GM18951 (cell line): ENCODE data around the gene RNF6.

ENCODE experiments used
- POLR2A ChIP-seq: IDR thresholded peaks from 4 replicates; pipeline ENCODE4 v1.6.1; 2011; ENCODE audit warnings: mild to moderate bottlenecking; ENCODE audit not compliant: insufficient read length, insufficient read depth; ENCODE audit errors: extremely low read depth
- in situ Hi-C: fragments of 300-500 bp; cut with MboI; formaldehyde crosslinking; loops from one replicate; pipeline ENCODE4 v1.12.0; 2022; ENCODE audit warnings: low sequenced_read_pairs, mixed read lengths, inconsistent platforms; ENCODE audit not compliant: unreplicated experiment

RNF6 gene

GRCh38 chr13:26213982-26214381, 8.1 kb downstream of the RNF6 start:
- in situ Hi-C loops = no loop called here
- TF ChIP-seq POLR2A = no peak

DNA sequence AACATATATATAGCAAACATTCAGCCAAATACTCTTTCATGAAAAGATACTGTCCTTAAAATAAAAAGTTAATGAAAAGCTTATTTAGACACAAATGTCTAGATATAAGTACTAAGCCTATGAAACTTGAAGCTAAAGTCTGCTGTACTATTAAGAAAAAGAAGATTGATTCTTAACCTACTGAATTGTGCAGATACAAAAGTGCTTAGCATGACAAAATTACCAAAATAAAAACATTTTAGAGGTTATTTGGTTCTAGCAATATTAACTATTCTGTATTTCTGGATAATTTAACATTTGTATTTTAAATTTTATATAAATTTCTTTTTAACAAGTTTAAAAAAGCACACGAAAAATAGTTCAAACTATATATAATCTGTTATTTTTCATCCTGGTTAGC, 8.8 kb downstream of the RNF6 start:
- TF ChIP-seq POLR2A = no peak

GRCh38 chr13:26208287-26208686, 13.8 kb downstream of the RNF6 start:
- in situ Hi-C loops = no loop called here
- TF ChIP-seq POLR2A = no peak

More for the DNA sequence above, 8.8 kb downstream of the RNF6 start:
- in situ Hi-C loops = no loop called here

GRCh38 chr13:26202365-26202972, 19.6 kb downstream of the RNF6 start:
- in situ Hi-C loops = no loop called here
- TF ChIP-seq POLR2A = no peak

DNA sequence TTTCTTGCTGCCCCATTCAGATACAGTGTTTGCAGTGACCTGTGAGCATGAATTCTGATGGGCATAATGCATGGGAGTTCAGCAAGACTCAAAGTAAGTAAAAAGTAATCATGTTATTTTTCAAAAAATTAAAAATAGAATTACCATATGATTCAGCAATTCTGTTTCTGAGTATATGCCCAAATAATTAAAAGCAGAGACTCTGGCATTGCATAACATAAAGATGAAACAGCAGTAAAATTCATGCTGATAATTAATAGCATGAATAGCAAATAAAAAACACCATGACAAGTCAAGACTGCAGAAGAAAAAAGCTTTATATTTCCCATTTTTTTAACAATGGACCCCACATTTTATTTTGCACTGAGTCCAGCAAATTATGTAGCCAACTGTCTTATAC, 21.3 kb downstream of the RNF6 start:
- TF ChIP-seq POLR2A = no peak
- in situ Hi-C loops = no loop called here

DNA sequence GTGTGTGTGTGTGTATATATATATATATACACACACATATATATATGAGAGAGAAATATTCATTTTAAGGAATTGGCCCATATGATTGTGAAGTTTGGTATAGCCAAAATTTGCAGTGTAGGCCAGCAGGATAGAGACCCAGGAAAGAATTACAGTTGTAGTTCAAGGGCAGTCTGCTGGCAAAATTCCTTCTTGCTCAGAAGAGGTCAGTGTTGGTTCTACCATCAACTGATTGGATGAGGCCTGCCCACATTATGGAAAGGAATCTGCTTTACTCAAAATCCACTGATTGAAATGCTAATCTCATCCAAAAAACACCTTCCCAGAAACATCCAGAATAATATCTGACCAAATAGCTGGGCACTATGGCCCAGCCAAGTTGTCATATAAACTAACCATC, 24.0 kb downstream of the RNF6 start:
- TF ChIP-seq POLR2A = no peak
- in situ Hi-C loops = loop anchor here (25.0 kb wide), 1 partner anchor 489 kb away; no protein-coding TSS in a partner anchor

DNA sequence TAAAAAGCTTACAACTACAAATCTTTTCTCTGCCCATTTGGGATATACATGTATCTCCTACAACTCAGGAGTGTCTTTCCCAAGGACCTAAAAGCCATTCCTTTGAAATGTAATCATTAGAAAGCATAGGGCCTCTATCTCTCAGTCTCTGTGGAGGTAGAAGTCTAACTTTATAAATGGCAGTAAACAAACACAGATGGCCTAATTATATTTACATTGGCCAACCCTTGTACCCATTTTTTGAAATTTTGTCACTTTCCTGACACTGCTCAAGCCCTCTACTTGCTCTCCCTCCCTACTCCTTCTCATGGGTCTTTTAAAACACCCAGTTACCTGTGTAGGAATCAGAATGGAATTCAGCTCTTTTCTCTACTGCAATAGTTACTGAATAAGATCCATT, 24.8 kb downstream of the RNF6 start:
- in situ Hi-C loops = loop anchor here (25.0 kb wide), 1 partner anchor 490 kb away; no protein-coding TSS in a partner anchor
- no peak for TF ChIP-seq POLR2A

DNA sequence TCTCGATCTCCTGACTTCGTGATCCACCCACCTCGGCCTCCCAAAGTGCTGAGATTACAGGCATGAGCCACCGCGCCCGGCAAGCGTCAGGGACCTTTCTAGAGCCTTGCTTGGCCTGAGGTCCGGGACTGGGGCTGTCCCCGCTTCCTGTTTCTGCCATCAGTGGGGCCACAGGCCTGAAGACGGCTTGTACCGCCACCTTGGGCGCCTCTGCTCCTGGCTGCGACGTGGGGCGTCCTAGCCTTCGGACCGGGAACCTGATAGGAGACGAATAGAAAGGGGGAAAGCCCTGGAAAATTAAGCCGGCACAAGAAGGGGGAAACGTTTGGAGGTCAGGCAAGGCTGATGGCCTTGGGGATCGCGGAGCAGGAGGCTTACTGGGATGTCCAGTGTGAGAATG, 35.1 kb downstream of the RNF6 start:
- no peak for TF ChIP-seq POLR2A
- in situ Hi-C loops = loop anchor here (10.0 to 25.0 kb wide), 2 partner anchors 308 to 500 kb away; no protein-coding TSS in a partner anchor

GRCh38 chr13:26186118-26186870, 35.8 kb downstream of the RNF6 start:
- in situ Hi-C loops = loop anchor here (10.0 to 25.0 kb wide), 2 partner anchors 309 to 501 kb away; no protein-coding TSS in a partner anchor
- peak; percentile 65 for TF ChIP-seq POLR2A

DNA sequence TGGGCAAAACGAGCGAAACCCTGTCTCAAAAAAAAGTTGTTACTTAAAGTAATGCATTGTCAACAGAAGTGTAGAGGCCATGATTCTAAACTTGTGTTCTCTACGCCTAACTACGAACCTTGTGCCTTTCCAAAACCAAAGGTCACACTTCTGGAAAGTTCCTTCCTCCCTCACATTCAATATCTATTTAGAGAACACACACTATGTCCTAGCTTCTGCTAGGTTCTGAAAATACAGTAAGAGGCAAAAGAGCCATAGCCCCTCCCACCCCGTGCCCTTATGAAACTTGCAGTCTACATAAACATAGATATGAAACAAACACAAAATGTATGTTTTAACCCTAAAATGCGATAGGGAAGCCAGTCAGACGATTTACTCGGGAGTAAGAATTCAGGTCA, 36.4 kb downstream of the RNF6 start:
- in situ Hi-C loops = loop anchor here (10.0 to 25.0 kb wide), 2 partner anchors 309 to 502 kb away; no protein-coding TSS in a partner anchor
- TF ChIP-seq POLR2A = no peak

GRCh38 chr13:26184791-26185250, 37.3 kb downstream of the RNF6 start:
- in situ Hi-C loops = loop anchor here (10.0 to 25.0 kb wide), 2 partner anchors 310 to 502 kb away; no protein-coding TSS in a partner anchor
- no peak for TF ChIP-seq POLR2A

DNA sequence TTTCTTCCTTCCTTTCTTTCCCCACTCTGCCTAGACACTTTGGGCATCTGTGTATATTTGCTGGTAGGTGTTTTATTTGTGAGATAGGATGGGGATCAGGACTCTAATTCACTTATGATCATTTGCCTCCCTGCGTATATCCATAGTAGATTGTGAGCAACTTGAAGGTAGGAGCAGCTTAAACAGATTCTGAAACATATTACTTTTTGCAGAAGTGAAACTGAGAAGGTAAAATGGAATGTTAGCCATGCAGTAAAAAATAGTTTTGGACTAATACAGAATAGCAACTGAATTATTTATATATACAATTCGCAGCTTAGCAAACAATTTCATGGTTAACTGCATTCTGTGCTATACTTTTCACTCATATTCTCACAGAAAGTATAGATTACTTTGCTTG, 38.7 kb downstream of the RNF6 start:
- in situ Hi-C loops = loop anchor here (10.0 to 25.0 kb wide), 2 partner anchors 311 to 504 kb away; no protein-coding TSS in a partner anchor
- no peak for TF ChIP-seq POLR2A

DNA sequence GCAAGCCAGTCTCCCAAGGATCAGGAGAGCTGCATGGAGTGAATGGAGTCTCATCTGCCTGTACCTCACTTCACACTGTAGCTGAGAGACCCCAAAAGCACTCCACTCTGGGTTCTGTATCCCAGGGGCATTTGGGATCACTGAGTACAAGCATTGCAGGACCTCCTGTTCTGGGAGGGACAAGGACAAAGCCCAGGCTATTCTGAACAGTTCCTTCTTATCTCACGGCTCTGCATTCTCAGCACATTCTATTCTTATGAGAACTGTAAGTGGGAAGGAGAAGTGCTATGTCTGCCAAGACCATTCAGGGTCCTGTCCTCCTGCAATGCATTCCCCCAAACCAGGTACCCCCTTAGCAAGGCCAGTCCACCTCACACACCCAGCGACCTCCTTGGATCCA, 42.8 kb downstream of the RNF6 start:
- TF ChIP-seq POLR2A = no peak
- in situ Hi-C loops = loop anchor here (25.0 kb wide), 1 partner anchor 508 kb away; no protein-coding TSS in a partner anchor
